DOHH2 (cell line): ENCODE measurements around the gene MCU.

ENCODE experiments used
- CTCF ChIP-seq: fragments of 200-600 bp; sonication (generic); IDR thresholded peaks from one replicate; pipeline ENCODE4 v1.5.1; 2014; ENCODE audit warnings: antibody characterized with exemption, mild to moderate bottlenecking, low read depth, low read length; ENCODE audit not compliant: poor library complexity, severe bottlenecking
- EZH2phosphoT487 ChIP-seq: fragments of 200-600 bp; sonication (generic); IDR thresholded peaks from 2 replicates; pipeline ENCODE4 v1.6.1; 2017; ENCODE audit warnings: borderline replicate concordance, mild to moderate bottlenecking, antibody characterized with exemption, low read length, moderate library complexity, mixed read lengths

GRCh38 chr10:72659694-72660093, 32.2 kb upstream of the MCU start:
- TF ChIP-seq CTCF: no peak
- no peak for TF ChIP-seq EZH2phosphoT487
